GM21737 (cell line): ENCODE data around the gene ARF5.

Experiments
- ATAC-seq: cut with Tn5 transposase; IDR thresholded peaks from one replicate; pipeline ENCODE4 v1.9.1; 2021; ENCODE audit warnings: mild to moderate bottlenecking, moderate library complexity; ENCODE audit not compliant: unreplicated experiment

The ARF5 gene

GRCh38 chr7:127632276-127632910 is 44.2 kb downstream of the ARF5 start:
- no peak for ATAC-seq

- ATAC-seq, result no peak
Measured at GRCh38 chr7:127635659-127636285, 47.6 kb downstream of the ARF5 start.

- ATAC-seq, result no peak
Measured at GRCh38 chr7:127638197-127638596, 50.0 kb downstream of the ARF5 start.
